ENCODE results near the gene TMEM178B.

TMEM178B gene

DNA sequence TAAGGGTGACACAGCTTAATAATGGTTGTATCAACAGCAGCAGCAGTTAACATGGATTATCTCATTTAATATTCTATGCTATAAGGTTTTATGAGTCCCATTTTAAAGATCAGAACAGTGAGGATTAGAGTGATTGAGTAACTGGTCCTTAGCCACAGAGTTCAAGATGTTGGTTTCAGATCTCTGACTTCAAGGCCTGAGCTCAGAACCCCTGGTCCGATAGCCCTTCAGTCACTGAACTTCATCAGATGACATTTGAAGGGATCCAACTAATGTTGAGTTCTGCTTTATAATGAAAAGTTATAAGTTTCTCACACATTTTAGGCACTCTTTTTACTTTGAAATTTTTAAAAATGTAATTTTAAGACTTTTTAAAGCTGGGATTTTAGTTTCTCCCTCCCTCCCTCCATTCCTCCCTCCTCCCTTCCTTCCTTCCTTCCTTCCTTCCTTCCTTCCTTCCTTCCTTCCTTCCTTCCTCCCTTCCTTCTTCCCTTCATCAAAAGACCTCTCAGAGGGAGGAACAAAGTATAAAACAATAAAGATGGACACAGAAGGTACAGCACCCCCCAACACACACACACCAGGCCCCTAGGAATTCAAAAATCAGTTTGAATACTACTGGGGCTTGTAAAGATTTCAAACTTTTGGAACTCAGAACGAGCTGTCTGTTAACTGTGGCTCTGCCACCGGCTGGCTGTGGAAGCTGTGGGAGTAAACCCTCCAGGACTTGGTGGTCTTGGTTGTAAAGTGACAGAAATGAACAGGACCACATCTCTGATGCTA, 270.5 kb downstream of the TMEM178B start:
- FAIRE-seq (no peak), DNase-seq (ENCODE audit: insufficient read length, low spot score) (no peak)

DNA sequence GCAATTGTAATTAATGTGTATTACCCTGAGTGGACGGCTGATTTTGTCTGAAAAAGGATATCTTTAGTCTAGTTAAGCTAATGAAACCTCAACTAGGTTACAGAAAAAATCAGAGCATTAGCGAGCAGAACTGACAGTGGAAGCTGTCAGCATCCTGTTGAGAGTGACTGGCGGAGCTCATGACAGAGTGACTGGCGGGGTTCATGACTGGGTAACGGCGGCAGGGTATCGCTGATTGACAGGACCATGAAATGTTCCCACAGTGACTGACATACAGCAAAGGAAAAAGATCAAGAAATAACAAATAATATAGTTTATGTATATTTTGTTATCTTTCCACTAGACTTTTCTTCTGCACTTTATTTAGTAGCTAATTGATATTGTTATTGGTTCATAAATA, 274.9 kb downstream of the TMEM178B start:
- FAIRE-seq (no peak), DNase-seq (ENCODE audit: insufficient read length, low spot score) (no peak)

DNA sequence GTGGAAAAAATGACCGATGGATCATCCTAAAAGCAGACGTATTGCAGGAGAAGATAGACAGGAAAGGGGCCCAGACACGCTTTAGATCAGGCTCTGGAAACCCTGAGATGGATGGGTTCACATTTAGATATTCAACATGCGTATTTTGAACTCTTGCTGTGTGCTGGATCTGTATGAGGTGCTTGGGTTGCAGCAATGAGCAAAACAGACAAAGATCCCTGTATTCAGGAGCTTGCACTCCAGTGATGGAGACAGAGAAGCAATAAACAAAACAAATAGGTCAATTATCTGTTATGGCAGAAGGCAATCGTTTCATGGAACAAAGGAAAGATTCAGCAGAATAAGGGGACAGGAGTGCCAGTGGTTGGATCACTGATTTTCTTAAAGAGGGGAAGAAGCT, 275.5 kb downstream of the TMEM178B start:
- FAIRE-seq (no peak), DNase-seq (ENCODE audit: insufficient read length, low spot score) (no peak)

DNA sequence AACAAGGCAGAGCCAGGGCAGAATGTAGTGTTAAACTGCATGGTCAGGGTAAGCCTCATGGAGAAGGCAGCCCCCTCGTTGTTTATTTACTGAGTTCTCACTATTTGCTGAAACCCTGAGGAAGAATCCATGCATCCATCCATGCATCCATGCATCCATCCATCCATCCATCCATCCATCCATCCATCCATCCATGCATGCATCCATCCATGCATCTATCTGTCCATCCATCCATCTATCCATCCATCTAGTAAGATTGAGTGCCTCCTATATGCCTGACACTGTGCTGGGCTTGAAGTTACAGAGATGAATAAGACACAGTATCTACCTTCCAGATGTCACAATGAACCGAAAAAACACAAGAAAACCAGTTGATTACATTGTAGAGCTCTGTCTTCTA, 275.9 kb downstream of the TMEM178B start:
- FAIRE-seq = no peak
- DNase-seq (ENCODE audit: insufficient read length, low spot score) = no peak

DNA sequence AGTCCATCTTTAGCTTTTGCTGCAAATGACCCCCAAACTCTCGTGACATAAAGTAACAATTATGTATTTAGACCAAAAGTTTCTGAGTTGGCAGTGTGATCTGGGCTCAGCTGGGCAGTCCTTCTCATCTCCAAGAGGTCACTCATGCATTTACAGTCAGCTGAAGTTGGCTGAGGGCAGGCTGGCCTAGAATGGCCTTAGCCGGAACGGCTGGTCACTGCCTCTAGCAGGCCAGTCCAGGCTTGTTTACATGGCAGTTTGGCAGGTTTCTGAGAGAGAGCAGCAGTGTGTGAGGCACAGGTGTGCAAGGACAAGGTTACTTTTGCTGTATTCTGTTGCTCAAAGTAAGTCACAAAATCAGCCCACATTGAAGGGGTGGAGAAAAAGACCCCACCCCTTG, 277.3 kb downstream of the TMEM178B start:
- FAIRE-seq (no peak), DNase-seq (ENCODE audit: insufficient read length, low spot score) (no peak)

DNA sequence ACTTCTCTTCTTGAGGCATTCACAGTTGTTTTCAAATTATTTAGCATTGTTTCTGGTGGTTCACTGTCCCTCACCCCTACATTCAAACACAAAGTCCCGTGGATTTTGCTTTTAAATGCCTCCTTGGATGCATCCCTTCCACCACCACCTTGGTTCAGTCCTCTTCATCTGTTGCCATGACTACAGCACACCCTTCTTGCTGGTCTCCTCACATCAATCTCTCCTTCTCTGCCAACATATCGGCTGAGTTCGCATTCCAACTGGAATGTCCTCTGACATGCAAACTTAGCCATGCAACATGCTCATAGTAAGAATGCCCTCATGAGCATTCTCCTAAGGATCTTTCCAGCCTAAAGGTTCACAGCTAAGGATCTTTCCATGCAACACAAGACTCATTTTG, 279.1 kb downstream of the TMEM178B start:
- DNase-seq (ENCODE audit: insufficient read length, low spot score) = no peak
- no peak for FAIRE-seq

DNA sequence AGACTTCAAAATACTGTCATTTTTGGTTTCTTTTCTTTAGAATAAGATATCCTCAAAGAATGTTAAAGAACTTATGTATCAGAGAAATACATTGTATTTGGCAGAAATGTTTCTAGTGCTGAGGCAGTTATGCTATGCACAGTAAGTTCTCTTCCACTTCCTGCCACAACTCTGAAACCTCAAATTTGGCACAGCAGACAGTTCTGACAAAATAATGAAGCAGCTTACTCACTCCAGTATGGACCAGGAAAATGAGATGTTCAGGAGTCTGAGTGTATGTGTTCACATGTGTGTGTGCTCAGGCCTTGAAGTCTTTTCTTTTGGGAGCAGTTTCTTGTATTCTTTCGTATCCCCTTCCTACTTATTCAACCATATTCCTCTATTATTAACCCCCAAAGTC, 280.4 kb downstream of the TMEM178B start:
- no peak for DNase-seq (ENCODE audit: insufficient read length, low spot score)
- no peak for FAIRE-seq

DNA sequence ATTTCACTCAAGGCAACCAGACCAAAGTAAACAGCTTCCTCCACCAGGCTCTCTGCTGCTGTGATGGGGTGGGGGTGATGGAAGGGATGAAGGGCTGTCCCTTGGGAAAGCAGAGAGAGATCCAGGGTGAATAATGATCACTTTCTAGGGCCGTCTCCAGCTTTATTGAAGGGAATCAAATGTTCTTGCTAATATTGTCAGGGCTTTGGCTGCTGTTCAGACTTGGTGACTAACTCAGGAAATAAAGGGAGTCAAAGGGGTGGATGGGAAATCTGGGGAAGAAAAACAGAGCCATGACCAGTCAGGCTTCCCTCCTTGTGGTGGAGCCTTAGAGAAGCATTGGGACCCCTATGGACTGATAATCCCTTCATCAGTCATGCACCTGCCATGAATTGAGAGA, 281.2 kb downstream of the TMEM178B start:
- DNase-seq (ENCODE audit: insufficient read length, low spot score) = no peak
- FAIRE-seq = no peak

DNA sequence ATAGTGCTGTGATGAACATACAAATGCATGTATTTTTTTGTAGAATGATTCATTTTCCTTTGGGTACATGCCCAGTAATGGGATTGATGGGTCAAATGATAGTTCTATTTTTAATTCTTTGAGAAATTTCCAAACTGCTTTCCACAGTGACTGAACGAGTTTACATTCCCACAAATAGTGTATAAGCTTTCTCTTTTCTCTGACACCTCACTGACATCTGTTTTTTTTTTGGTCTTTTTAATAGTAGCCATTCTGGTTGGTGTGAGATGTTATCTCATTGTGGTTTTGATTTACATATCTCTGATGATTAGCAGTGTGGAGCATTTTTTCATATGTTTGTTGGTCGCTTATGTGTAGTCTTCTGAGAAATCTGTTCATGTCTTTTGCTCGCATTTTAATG, 282.3 kb downstream of the TMEM178B start:
- DNase-seq (ENCODE audit: insufficient read length, low spot score) (no peak), FAIRE-seq (no peak)

DNA sequence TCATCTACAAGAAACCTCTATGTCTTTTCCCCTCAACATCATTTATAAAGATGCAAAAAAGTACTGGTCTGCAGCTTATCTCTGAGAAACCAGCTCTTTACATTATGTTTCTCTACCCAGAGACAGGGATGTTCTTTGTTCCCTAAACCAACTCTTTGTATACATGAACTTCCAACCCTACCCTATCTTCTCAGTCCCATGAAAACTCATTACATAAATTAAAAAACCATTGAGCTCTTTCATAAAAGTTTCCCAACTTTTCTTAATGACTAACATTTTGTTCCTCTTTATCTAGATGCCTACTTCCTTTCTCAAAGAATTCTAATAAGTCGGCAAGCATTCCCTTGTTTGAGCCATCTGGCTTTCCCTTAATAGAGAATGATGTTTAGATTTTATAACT, 284.5 kb downstream of the TMEM178B start:
- DNase-seq (ENCODE audit: insufficient read length, low spot score) = no peak
- FAIRE-seq = no peak

DNA sequence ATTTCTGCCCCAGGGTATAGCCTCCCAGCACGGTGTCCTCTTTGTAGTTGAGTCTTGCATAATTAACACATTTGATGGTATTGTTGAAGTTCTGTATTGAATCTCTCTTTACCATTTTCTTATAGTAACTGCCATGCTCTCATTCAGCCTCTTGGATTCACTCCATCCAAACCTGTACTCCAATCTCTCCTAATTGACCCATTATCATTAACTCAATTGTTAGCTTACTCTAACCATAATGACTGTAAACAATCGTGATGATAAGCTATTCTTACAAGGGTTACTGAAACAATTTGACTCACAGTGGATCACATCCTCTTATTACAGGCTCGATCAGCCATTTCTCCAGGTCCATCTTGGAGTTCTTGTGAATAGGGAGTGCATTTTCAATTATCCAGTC, 285.4 kb downstream of the TMEM178B start:
- DNase-seq (ENCODE audit: insufficient read length, low spot score) (no peak), FAIRE-seq (no peak)

DNA sequence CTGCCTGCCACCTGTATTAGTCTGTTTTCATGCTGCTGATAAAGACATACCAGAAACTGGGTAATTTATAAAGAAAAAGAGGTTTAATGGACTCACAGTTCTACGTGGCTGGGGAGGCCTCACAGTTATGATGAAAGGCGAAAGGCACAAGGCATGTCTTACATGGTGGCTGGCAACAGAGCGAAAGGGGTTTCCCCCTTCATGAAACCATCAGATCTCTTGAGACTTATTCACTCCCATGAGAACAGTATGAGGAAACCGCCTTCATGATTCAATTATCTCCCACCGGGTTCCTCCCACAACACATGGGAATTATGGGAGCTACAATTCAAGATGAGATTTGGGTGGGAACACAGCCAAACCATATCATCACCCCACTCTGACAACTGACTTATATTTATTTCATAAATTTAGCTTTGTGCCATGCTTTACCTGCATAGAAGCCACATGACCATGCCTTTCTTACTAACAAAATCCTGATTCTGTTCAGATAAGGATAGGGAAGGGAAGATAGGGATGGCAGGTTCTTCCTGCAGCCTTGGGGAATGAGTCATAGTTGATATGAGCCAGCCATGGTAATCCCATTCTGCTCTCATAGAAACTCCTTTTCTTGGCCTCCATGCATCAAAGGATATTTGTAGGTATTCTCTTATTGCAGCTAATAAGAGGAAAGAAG, 286.0 kb downstream of the TMEM178B start:
- DNase-seq (ENCODE audit: insufficient read length, low spot score) (no peak), FAIRE-seq (no peak)

DNA sequence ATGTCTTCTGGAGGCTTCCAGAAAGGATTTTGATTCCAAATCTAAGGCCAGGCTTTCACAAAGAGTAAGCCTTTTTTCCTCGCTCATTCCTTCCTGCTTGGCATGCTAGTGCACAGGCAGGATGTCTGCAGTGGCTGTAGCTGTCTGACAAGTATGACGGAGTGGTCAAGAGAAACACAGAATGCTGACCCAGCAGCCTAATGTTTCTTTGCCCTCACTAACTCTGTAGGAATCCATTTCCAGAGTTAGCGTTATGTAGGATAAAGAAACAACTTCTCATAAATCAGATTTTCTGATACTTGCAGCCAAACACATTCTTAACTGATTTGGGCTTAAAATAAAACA, 286.5 kb downstream of the TMEM178B start:
- no peak for FAIRE-seq
- DNase-seq (ENCODE audit: insufficient read length, low spot score) = no peak

DNA sequence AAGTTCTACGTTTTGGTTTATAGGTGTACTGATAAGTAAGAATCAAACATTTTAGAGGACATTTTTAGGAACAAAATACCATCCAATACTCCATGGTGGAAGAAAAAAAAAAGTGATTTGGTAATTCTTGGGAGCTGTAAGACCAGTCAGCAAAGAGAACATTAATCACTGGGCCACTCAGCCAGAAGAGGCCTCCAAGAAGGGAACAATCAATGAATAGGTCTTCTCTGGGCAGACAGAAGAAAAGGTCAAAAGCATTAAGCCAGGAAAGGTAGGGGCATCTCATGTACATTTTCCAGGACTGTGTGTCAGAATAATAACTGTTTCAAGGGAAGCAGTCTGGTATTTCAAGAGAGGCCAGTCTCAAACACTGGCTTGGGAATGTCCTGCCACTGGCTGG, 286.9 kb downstream of the TMEM178B start:
- FAIRE-seq (no peak), DNase-seq (ENCODE audit: insufficient read length, low spot score) (no peak)

DNA sequence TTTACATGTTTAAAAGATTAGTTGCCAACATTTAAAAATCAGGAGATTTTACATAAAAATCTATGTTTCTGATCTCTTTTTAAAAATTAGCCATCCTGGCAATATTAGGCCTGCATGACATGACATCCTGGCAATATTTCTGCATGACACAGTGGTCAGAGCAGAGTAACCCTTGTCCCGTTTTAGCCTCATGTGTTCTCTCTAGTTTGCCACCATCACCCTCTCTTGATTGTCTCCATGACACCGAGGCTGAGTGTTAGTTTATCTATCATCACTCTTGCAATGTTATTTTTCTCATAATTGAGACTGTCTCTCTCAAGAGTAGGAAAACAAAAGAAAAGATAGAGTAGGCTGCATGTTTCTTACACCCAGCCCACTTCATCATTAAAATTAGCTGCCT, 287.6 kb downstream of the TMEM178B start:
- no peak for FAIRE-seq

DNA sequence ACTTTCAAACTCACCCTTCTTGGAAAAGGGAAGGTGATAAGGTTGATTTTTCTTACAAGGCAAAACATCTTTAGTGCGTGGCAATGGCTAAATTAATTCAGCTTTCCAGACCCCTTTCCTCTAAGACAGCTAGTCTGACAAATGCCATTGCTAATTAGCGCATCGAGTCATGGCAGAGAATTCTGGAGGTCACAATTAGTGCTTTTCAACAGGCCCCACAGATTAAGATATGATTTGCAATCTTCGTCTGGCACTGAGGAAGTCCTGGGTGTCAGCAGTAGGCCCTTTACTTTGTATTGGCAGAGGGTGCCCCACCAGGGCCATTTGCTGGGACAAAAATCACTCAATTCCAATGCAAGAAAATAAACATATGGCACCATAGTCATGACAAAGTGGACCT, 288.1 kb downstream of the TMEM178B start:
- FAIRE-seq = no peak
- no peak for DNase-seq (ENCODE audit: insufficient read length, low spot score)

More for the DNA sequence above, 287.6 kb downstream of the TMEM178B start:
- DNase-seq (ENCODE audit: insufficient read length, low spot score) = no peak

DNA sequence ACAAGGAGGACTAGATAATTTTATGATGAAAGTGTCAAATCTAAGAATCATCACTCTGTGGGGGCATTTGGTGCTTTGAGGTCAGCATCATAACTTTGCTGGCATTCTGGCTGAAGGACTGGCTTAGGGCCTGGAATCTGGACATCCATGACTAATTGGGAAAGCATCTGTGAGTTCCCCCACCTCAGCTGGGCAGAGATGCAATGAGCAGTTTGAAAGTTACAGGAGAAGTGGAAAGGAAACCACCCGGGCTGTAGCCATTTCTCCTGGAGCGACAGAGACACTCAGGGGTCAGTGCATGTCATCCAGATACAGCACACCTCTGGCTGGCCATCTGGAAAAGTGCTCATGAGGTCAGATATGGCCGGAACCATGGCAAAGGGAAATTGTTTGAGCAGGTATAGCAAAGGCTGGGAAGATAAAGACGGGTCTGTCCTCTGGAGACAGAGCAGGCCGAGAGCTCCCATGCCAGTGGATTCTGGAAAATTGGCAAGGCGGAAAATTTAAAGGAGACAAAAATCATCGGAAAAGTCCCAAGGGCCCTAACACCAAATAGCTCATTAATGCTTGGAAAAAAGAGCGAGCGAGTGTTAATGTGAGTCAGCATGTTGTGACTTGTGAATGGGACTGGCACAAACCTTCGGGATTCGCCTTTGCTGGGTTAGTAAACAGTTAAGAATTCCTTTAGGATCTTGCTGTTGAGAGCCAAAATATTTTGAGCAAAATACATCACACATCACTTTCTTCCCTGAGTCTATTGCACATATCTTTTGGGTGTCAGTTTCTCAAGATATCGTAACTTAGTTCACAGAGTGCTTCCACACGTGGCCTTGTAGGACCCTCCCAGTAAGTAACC, 288.9 kb downstream of the TMEM178B start:
- FAIRE-seq (no peak), DNase-seq (ENCODE audit: insufficient read length, low spot score) (no peak)

DNA sequence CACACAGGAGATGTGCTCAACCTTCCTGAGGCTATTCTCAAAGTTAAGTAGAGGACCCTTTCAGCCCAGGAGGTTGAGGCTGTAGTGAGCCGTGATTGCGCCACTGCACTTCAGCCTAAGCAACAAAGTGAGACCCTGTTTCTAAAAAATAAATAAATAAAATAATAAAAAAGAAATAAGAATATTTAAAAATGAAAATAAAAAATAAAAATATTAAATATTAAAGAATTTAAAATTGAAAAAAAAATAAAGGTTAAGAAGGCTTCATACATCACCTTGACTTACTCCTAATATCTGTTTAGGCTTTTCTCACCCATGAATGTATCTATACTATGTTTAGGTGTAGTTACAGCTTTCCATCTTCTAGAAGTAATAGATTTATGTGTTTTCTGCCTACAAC, 289.9 kb downstream of the TMEM178B start:
- FAIRE-seq = no peak
- no peak for DNase-seq (ENCODE audit: insufficient read length, low spot score)

DNA sequence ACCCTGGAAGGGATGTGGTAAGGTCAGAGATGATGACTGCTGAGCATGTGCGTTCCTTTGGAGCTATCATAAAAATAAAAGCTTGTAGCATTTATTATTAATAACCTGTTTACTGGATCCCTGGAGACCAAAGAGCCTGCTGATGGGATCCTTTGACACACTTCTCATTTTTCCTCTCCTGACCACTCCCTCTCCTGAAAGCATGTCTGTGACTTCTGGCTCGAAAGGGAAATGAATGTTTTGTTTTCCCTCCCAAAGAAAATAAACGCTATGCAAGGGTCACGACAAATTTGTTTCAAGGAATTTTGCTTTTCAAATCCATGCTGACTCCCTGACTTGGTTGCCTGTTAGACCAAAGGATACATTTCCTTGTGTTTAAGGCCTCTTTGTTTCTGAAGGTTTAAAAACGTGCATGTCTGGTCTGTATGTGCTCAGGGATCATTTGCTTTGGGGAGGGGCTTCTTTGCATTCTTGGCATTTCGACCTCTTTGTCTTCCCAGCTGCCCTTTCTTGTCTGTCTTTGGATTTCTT, 292.3 kb downstream of the TMEM178B start:
- DNase-seq (ENCODE audit: insufficient read length, low spot score) = no peak
- FAIRE-seq = no peak

DNA sequence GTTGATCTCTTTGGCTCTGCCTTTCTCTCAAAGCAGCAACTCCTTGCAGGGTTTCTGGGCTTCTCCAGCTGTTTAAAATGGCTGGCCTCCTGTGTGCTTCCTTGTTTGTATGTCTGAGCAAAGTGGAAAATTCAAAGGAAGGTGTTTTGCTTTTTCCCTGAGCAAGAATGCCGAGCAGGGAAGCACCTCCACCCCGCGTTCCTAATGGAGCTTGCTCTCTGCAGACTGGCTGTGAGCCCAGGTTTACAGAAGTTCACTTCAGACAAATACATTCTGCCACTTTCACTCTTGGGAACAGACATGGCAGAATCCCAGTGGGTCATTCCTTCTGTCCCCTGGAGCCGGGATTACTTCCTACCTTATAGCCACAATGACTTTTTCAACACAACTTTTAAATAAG, 295.6 kb downstream of the TMEM178B start:
- no peak for DNase-seq (ENCODE audit: insufficient read length, low spot score)
- FAIRE-seq = no peak

DNA sequence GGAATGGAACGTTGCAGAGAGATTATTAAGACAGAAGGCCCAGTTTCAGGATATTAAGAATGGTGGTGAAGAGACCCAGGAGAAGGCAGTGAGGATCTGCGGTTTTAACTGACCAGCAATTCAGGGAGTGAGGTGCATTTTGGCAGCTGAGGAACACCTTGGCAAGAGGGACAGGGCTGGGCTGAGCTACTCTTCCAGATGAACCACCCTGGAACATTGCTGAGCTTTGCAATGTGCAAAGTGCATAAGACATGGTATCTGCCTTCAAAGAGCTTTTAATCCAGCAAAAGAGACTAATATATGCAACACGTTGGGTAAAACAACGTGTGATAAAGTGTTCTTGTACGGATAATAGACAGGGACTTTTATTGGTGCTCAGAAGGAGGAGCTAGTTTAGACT, 296.3 kb downstream of the TMEM178B start:
- FAIRE-seq (no peak), DNase-seq (ENCODE audit: insufficient read length, low spot score) (no peak)
